Measurements from ENCODE around the gene HSH2D. TPM values are rescaled to one million over a fixed set of nuclear protein-coding genes. Genes with fewer than 3 reads are reported as not detected.

The HSH2D gene
- total RNA-seq, 2 experiments from 2014 or later: 57.6 to 79.0 TPM

DNA sequence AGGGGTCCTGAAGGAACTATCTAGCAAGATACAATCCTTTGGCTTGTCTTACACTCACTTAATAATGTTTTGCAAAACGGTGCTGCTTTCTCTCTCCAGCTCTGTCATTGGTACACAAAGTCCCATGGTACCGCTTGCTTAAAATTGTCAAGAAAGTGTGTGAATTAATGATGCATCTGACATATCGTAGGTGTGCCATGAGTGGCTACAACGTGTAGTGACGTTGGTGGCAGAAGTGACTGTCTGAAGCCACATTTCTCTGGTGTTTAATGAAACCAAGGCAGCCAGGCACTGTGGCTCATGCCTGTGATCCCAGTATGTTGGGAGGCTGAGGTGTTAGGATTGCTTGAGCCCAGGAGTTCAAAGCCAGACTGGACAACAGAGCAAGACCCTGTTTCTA lies 2.6 kb downstream of the HSH2D start:
- intact Hi-C loops (cut with micrococcal nuclease; ENCODE audit: unreplicated experiment): loop anchor here (5.0 kb wide), 1 partner anchor 301 kb away; no protein-coding TSS in a partner anchor
- ChIA-PET CTCF (ENCODE audit: unreplicated experiment) (interaction anchor here (0.6 to 1.3 kb wide), 2 partner anchors 12 to 60 kb away, joined by 3 read pairs; no protein-coding TSS in a partner anchor), POLR2A (interaction anchor here (0.6 to 1.8 kb wide), 5 partner anchors 9 to 1410 kb away, joined by 3 to 6 read pairs (median 4); no protein-coding TSS in a partner anchor)
- H3K79me2 ChIP-seq (ENCODE audit: insufficient read depth, low read depth, low read length): peaks cover 61% of the 10 kb centered on the region
- H3K4me2 ChIP-seq (ENCODE audit: low read length): peak overlapping the region; percentile 99
- H3K36me3 ChIP-seq (ENCODE audit: insufficient read depth, low read length): peaks cover 45% of the 10 kb centered on the region
- peaks cover 85% of the 10 kb centered on the region for H3K4me1 ChIP-seq (ENCODE audit: insufficient read depth, low read length, poor library complexity, severe bottlenecking)
- no peak overlapping the region for H2AFZ ChIP-seq (ENCODE audit: low read length)
- no peaks in the 10 kb centered on the region for H4K20me1 ChIP-seq (ENCODE audit: insufficient read depth, low read length)
- H3K4me3 ChIP-seq (ENCODE audit: low read depth, low read length, poor library complexity, severe bottlenecking): peak overlapping the region; percentile 76
- no peak for TF ChIP-seq EZH2phosphoT487 (IDR thresholded peaks at IDR 0.05; ENCODE audit: borderline replicate concordance, low read depth, low read length)
- TF ChIP-seq, protein P1, sequence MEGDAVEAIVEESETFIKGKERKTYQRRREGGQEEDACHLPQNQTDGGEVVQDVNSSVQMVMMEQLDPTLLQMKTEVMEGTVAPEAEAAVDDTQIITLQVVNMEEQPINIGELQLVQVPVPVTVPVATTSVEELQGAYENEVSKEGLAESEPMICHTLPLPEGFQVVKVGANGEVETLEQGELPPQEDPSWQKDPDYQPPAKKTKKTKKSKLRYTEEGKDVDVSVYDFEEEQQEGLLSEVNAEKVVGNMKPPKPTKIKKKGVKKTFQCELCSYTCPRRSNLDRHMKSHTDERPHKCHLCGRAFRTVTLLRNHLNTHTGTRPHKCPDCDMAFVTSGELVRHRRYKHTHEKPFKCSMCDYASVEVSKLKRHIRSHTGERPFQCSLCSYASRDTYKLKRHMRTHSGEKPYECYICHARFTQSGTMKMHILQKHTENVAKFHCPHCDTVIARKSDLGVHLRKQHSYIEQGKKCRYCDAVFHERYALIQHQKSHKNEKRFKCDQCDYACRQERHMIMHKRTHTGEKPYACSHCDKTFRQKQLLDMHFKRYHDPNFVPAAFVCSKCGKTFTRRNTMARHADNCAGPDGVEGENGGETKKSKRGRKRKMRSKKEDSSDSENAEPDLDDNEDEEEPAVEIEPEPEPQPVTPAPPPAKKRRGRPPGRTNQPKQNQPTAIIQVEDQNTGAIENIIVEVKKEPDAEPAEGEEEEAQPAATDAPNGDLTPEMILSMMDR (conservative IDR thresholded peaks at IDR 0.05; ENCODE audit: low read length): no peak
- no TSS peak for BruUV-seq (replicated peaks)
- H3K9me3 ChIP-seq (ENCODE audit: low read length): no peaks in the 10 kb centered on the region
- peak overlapping the region; percentile 81 for H3K27ac ChIP-seq (ENCODE audit: low read depth, low read length, poor library complexity, severe bottlenecking)
- no peak for DNase-seq (ENCODE audit: low spot score)
- no peaks in the 10 kb centered on the region for H3K9me2 ChIP-seq (ENCODE audit: insufficient read depth, low read length)

DNA sequence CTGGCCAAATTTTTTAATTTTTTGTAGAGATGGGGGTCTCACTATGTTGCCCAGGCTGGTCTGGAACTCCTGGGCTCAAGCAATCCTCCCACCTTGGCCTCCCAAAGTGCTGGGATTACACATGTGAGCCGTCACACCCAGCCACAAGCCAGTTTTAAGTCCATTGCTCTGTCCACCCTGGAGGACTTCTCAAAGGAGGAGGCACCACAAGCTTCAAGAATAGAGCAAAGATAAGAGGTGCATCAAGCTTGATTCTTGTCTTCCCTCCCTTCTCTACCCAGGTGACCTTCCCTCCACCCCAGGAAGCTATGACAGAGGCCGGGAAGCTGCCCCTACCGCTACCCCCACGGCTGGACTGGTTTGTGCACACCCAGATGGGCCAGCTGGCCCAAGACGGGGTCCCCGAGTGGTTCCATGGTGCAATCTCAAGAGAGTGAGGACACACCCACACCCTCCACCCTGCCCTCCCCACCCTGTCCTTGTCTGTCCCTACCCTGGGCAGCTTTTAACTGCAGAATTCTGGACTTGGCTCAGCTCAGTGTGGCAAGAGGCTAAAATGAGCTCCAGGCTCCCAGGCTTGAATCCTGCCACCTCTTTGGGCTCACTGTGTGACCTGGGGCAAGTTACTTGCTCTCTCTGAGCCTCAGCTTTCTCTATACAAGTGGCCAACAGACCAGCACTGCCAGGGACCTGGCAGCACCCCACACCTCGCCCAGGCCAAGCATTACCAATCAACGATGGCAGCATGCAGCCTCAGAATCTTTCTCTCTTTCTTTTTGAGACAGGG lies 5.2 kb downstream of the HSH2D start:
- H3K79me2 ChIP-seq (ENCODE audit: insufficient read depth, low read depth, low read length): peaks cover 60% of the 10 kb centered on the region
- CTCF ChIA-PET (ENCODE audit: unreplicated experiment): interaction anchor here (0.5 to 1.3 kb wide), 3 partner anchors 30 to 1654 kb away, joined by 4 to 7 read pairs (median 6); no protein-coding TSS in a partner anchor
- peaks cover 71% of the 10 kb centered on the region for H3K4me1 ChIP-seq (ENCODE audit: insufficient read depth, low read length, poor library complexity, severe bottlenecking)
- TF ChIP-seq, protein P1 (conservative IDR thresholded peaks at IDR 0.05; ENCODE audit: low read length): no peak
- TF ChIP-seq EZH2phosphoT487 (IDR thresholded peaks at IDR 0.05; ENCODE audit: borderline replicate concordance, low read depth, low read length): no peak
- DNase-seq (ENCODE audit: low spot score): no peak
- peak overlapping the region; percentile 68 for H3K4me2 ChIP-seq (ENCODE audit: low read length)
- intact Hi-C loops (cut with micrococcal nuclease; ENCODE audit: unreplicated experiment): loop anchor here (5.0 kb wide), 1 partner anchor 299 kb away; no protein-coding TSS in a partner anchor
- H3K27ac ChIP-seq (ENCODE audit: low read depth, low read length, poor library complexity, severe bottlenecking): peak overlapping the region; percentile 90
- no peaks in the 10 kb centered on the region for H3K9me2 ChIP-seq (ENCODE audit: insufficient read depth, low read length)
- POLR2A ChIA-PET: interaction anchor here (0.7 to 0.9 kb wide), 2 partner anchors 49 to 64 kb away, joined by 3 to 5 read pairs; partner anchors contain the start of gene AP1M1
- no peak overlapping the region for H2AFZ ChIP-seq (ENCODE audit: low read length)
- BruUV-seq (replicated peaks): no TSS peak
- no peaks in the 10 kb centered on the region for H3K9me3 ChIP-seq (ENCODE audit: low read length)
- peak overlapping the region; percentile 48 for H3K4me3 ChIP-seq (ENCODE audit: low read depth, low read length, poor library complexity, severe bottlenecking)
- H3K36me3 ChIP-seq (ENCODE audit: insufficient read depth, low read length): peaks cover 67% of the 10 kb centered on the region
- H4K20me1 ChIP-seq (ENCODE audit: insufficient read depth, low read length): no peaks in the 10 kb centered on the region

All from OCI-LY7 (cell line).